Activated CD4-positive, alpha-beta memory T cell treated with anti-CD3 and anti-CD28 coated beads, Interleukin-2, amount 10 ng/mL, durations not matched to agents 7 days and 5 days (primary cell): ENCODE data around the gene CXCL6. TPM values are rescaled to one million over a fixed set of nuclear protein-coding genes. Genes with fewer than 3 reads are reported as not detected.

Source experiments
- CTCF ChIA-PET: fragments of 350-600 bp; sonication (Branson Sonifier 250); formaldehyde crosslinking; loops from one replicate; lab custom pipeline; 2021; ENCODE audit warnings: antibody characterized with exemption, inconsistent platforms; lab: Charles Lee
- POLR2A ChIA-PET: fragments of 350-600 bp; sonication (Branson Sonifier 250); formaldehyde crosslinking; loops from one replicate; lab custom pipeline; 2021; ENCODE audit warnings: antibody characterized with exemption; lab: Charles Lee
- DNase-seq: peaks from one replicate; pipeline ENCODE4 v3.0.0-alpha.2; 2020
- H3K27ac Mint-ChIP-seq: one replicate; pipeline ENCODE4 v1.8.0; 2021; ENCODE audit warnings: mild to moderate bottlenecking, mixed read lengths
- H3K27me3 Mint-ChIP-seq: one replicate; pipeline ENCODE4 v1.8.0; 2021; ENCODE audit warnings: mixed read lengths
- H3K36me3 Mint-ChIP-seq: one replicate; pipeline ENCODE4 v1.8.0; 2021; ENCODE audit warnings: low read depth, mixed read lengths
- H3K4me1 Mint-ChIP-seq: one replicate; pipeline ENCODE4 v1.8.0; 2021; ENCODE audit warnings: mixed read lengths
- H3K4me3 Mint-ChIP-seq: one replicate; pipeline ENCODE4 v1.8.0; 2021; ENCODE audit warnings: mild to moderate bottlenecking, mixed read lengths
- H3K9me3 Mint-ChIP-seq: one replicate; pipeline ENCODE4 v1.8.0; 2021; ENCODE audit warnings: mixed read lengths
- total RNA-seq, 2 experiments: library from RNA; stranded (reverse); gene quantifications; one replicate each; pipeline ENCODE4 v1.2.3, GENCODE V29; 2021

CXCL6 gene
- total RNA-seq, 2 experiments from 2014 or later: not detected

- POLR2A ChIA-PET: no interaction called here
- Mint-ChIP-seq H3K36me3 (no peaks in the 10 kb centered on the region), H3K4me3 (no peak overlapping the region), H3K4me1 (no peaks in the 10 kb centered on the region), H3K27ac (no peak overlapping the region), H3K27me3 (no peaks in the 10 kb centered on the region), H3K9me3 (no peaks in the 10 kb centered on the region)
- DNase-seq: no peak
- CTCF ChIA-PET: no interaction called here
Measured at GRCh38 chr4:73822812-73823504, 13.5 kb upstream of the CXCL6 start.

GRCh38 chr4:73823760-73824159, 12.7 kb upstream of the CXCL6 start:
- POLR2A ChIA-PET: no interaction called here
- H3K4me1 Mint-ChIP-seq: no peaks in the 10 kb centered on the region
- no peaks in the 10 kb centered on the region for H3K9me3 Mint-ChIP-seq
- DNase-seq: no peak
- no peaks in the 10 kb centered on the region for H3K27me3 Mint-ChIP-seq
- H3K36me3 Mint-ChIP-seq: no peaks in the 10 kb centered on the region
- H3K27ac Mint-ChIP-seq: no peak overlapping the region
- H3K4me3 Mint-ChIP-seq: no peak overlapping the region
- CTCF ChIA-PET: no interaction called here

- H3K36me3 Mint-ChIP-seq: no peaks in the 10 kb centered on the region
- H3K9me3 Mint-ChIP-seq: peaks cover 3% of the 10 kb centered on the region
- no peak for DNase-seq
- no peak overlapping the region for H3K4me3 Mint-ChIP-seq
- no peaks in the 10 kb centered on the region for H3K4me1 Mint-ChIP-seq
- ChIA-PET CTCF (no interaction called here), POLR2A (no interaction called here)
- H3K27me3 Mint-ChIP-seq: no peaks in the 10 kb centered on the region
- no peak overlapping the region for H3K27ac Mint-ChIP-seq
Measured at GRCh38 chr4:73828956-73829355, 7.5 kb upstream of the CXCL6 start.

GRCh38 chr4:73831569-73831968, 4.9 kb upstream of the CXCL6 start:
- H3K4me3 Mint-ChIP-seq: no peak overlapping the region
- no peaks in the 10 kb centered on the region for H3K27me3 Mint-ChIP-seq
- peaks cover 3% of the 10 kb centered on the region for H3K9me3 Mint-ChIP-seq
- POLR2A ChIA-PET: no interaction called here
- H3K4me1 Mint-ChIP-seq: no peaks in the 10 kb centered on the region
- H3K36me3 Mint-ChIP-seq: no peaks in the 10 kb centered on the region
- CTCF ChIA-PET: no interaction called here
- H3K27ac Mint-ChIP-seq: no peak overlapping the region
- DNase-seq: no peak

GRCh38 chr4:73832651-73833237, 3.7 kb upstream of the CXCL6 start:
- Mint-ChIP-seq H3K4me1 (no peaks in the 10 kb centered on the region), H3K4me3 (no peak overlapping the region), H3K27me3 (peaks cover 8% of the 10 kb centered on the region), H3K36me3 (no peaks in the 10 kb centered on the region), H3K27ac (no peak overlapping the region), H3K9me3 (peaks cover 3% of the 10 kb centered on the region)
- ChIA-PET POLR2A (no interaction called here), CTCF (no interaction called here)
- no peak for DNase-seq

- POLR2A ChIA-PET: no interaction called here
- CTCF ChIA-PET: no interaction called here
- Mint-ChIP-seq H3K4me3 (no peak overlapping the region), H3K27ac (no peak overlapping the region), H3K36me3 (no peaks in the 10 kb centered on the region), H3K9me3 (no peaks in the 10 kb centered on the region), H3K27me3 (peaks cover 8% of the 10 kb centered on the region), H3K4me1 (no peaks in the 10 kb centered on the region)
- DNase-seq: no peak
Measured at GRCh38 chr4:73839071-73839470, 2.6 kb downstream of the CXCL6 start.

GRCh38 chr4:73839715-73840114, 3.2 kb downstream of the CXCL6 start:
- Mint-ChIP-seq H3K27ac (no peak overlapping the region), H3K9me3 (no peaks in the 10 kb centered on the region), H3K4me3 (no peak overlapping the region), H3K4me1 (no peaks in the 10 kb centered on the region), H3K27me3 (peaks cover 8% of the 10 kb centered on the region), H3K36me3 (no peaks in the 10 kb centered on the region)
- CTCF ChIA-PET: no interaction called here
- POLR2A ChIA-PET: no interaction called here
- no peak for DNase-seq

- Mint-ChIP-seq H3K27me3 (peaks cover 8% of the 10 kb centered on the region), H3K36me3 (no peaks in the 10 kb centered on the region)
Measured at GRCh38 chr4:73841243-73841925, 4.9 kb downstream of the CXCL6 start.

GRCh38 chr4:73842696-73843095, 6.2 kb downstream of the CXCL6 start:
- no peaks in the 10 kb centered on the region for H3K36me3 Mint-ChIP-seq
- no peak overlapping the region for H3K27ac Mint-ChIP-seq
- H3K9me3 Mint-ChIP-seq: no peaks in the 10 kb centered on the region
- no peak overlapping the region for H3K4me3 Mint-ChIP-seq
- ChIA-PET POLR2A (no interaction called here), CTCF (no interaction called here)
- no peaks in the 10 kb centered on the region for H3K4me1 Mint-ChIP-seq
- no peak for DNase-seq
- no peaks in the 10 kb centered on the region for H3K27me3 Mint-ChIP-seq

More at GRCh38 chr4:73841243-73841925, 4.9 kb downstream of the CXCL6 start:
- ChIA-PET POLR2A (no interaction called here), CTCF (interaction anchor here (0.7 kb wide), 1 partner anchor 19 kb away, joined by 3 read pairs; no protein-coding TSS in a partner anchor)
- no peak for DNase-seq
- Mint-ChIP-seq H3K27ac (no peak overlapping the region), H3K4me3 (no peak overlapping the region), H3K9me3 (no peaks in the 10 kb centered on the region), H3K4me1 (no peaks in the 10 kb centered on the region)

- no peaks in the 10 kb centered on the region for H3K9me3 Mint-ChIP-seq
- H3K27me3 Mint-ChIP-seq: no peaks in the 10 kb centered on the region
- DNase-seq: no peak
- H3K27ac Mint-ChIP-seq: no peak overlapping the region
- no peaks in the 10 kb centered on the region for H3K36me3 Mint-ChIP-seq
- ChIA-PET POLR2A (no interaction called here), CTCF (no interaction called here)
- no peak overlapping the region for H3K4me3 Mint-ChIP-seq
- H3K4me1 Mint-ChIP-seq: no peaks in the 10 kb centered on the region
Measured at GRCh38 chr4:73843369-73843768, 6.9 kb downstream of the CXCL6 start.

- POLR2A ChIA-PET: no interaction called here
- no peak for DNase-seq
- no peak overlapping the region for H3K27ac Mint-ChIP-seq
- H3K4me3 Mint-ChIP-seq: no peak overlapping the region
- no peaks in the 10 kb centered on the region for H3K4me1 Mint-ChIP-seq
- H3K36me3 Mint-ChIP-seq: no peaks in the 10 kb centered on the region
- CTCF ChIA-PET: no interaction called here
- no peaks in the 10 kb centered on the region for H3K9me3 Mint-ChIP-seq
- H3K27me3 Mint-ChIP-seq: no peaks in the 10 kb centered on the region
Measured at GRCh38 chr4:73844345-73844744, 7.9 kb downstream of the CXCL6 start.

- Mint-ChIP-seq H3K4me1 (no peaks in the 10 kb centered on the region), H3K27ac (no peak overlapping the region), H3K4me3 (no peak overlapping the region), H3K27me3 (no peaks in the 10 kb centered on the region), H3K36me3 (no peaks in the 10 kb centered on the region), H3K9me3 (no peaks in the 10 kb centered on the region)
- DNase-seq: no peak
- ChIA-PET POLR2A (no interaction called here), CTCF (no interaction called here)
Measured at GRCh38 chr4:73844806-73845205, 8.3 kb downstream of the CXCL6 start.

GRCh38 chr4:73847526-73848182, 11.2 kb downstream of the CXCL6 start:
- no peak for DNase-seq
- no peaks in the 10 kb centered on the region for H3K4me1 Mint-ChIP-seq
- POLR2A ChIA-PET: no interaction called here
- H3K9me3 Mint-ChIP-seq: no peaks in the 10 kb centered on the region
- H3K36me3 Mint-ChIP-seq: no peaks in the 10 kb centered on the region
- CTCF ChIA-PET: no interaction called here
- no peak overlapping the region for H3K27ac Mint-ChIP-seq
- H3K27me3 Mint-ChIP-seq: no peaks in the 10 kb centered on the region
- H3K4me3 Mint-ChIP-seq: no peak overlapping the region
